GM06990 (cell line): ENCODE measurements around the gene FUT8.
"Not testable (repeated sequence)": the region's sequence is repeated elsewhere in the genome, so short reads cannot be mapped to it uniquely, and the experiment has no call there.

Experiments used
- DNase-seq: peaks from one replicate; pipeline ENCODE4 v3.0.0-alpha.2; 2011; ENCODE audit not compliant: insufficient read length; ENCODE audit errors: extremely low read depth
- H3K27me3 ChIP-seq: replicated peaks from 2 replicates; pipeline ENCODE4 v1.6.0; 2011; ENCODE audit warnings: low read length; ENCODE audit not compliant: control insufficient read depth, insufficient read depth
- H3K36me3 ChIP-seq: 2 replicates; pipeline ENCODE4 v1.5.1; 2011; ENCODE audit warnings: low read length; ENCODE audit not compliant: control insufficient read depth, insufficient read depth
- H3K4me3 ChIP-seq: replicated peaks from 2 replicates; pipeline ENCODE4 v1.5.1; 2011; ENCODE audit warnings: low read depth, mild to moderate bottlenecking, control low read depth, low read length
- CTCF ChIP-seq: IDR thresholded peaks from 2 replicates; pipeline ENCODE4 v1.5.1; 2011; ENCODE audit warnings: low read length, control low read depth, mild to moderate bottlenecking, inconsistent platforms; ENCODE audit not compliant: insufficient read depth, poor library complexity, severe bottlenecking

FUT8 gene

GRCh38 chr14:65664436-65664835 is 251.9 kb downstream of the FUT8 start:
- Histone ChIP-seq H3K36me3 (peaks cover 3% of the 10 kb centered on the region), H3K4me3 (no peak overlapping the region), H3K27me3 (no peaks in the 10 kb centered on the region)
- DNase-seq = no peak
- TF ChIP-seq CTCF = no peak

- no peak for TF ChIP-seq CTCF
- H3K36me3 ChIP-seq = peaks cover 1% of the 10 kb centered on the region; the same call in 1 of the 2 replicates
- DNase-seq = no peak
- no peaks in the 10 kb centered on the region for H3K27me3 ChIP-seq
- H3K4me3 ChIP-seq = no peak overlapping the region
Observed at GRCh38 chr14:65676361-65677014, 264.0 kb downstream of the FUT8 start.

- Histone ChIP-seq H3K27me3 (no peaks in the 10 kb centered on the region), H3K36me3 (no peaks in the 10 kb centered on the region; the same call in 1 of the 2 replicates), H3K4me3 (no peak overlapping the region)
- DNase-seq = no peak
- no peak for TF ChIP-seq CTCF
Observed at GRCh38 chr14:65685572-65685971, 273.0 kb downstream of the FUT8 start.

- TF ChIP-seq CTCF = no peak
- no peaks in the 10 kb centered on the region for H3K27me3 ChIP-seq
Observed at GRCh38 chr14:65686761-65687160, 274.2 kb downstream of the FUT8 start.

GRCh38 chr14:65689070-65689469 is 276.5 kb downstream of the FUT8 start:
- H3K36me3 ChIP-seq = no peaks in the 10 kb centered on the region; the same call in 1 of the 2 replicates
- no peak overlapping the region for H3K4me3 ChIP-seq
- H3K27me3 ChIP-seq = no peaks in the 10 kb centered on the region
- TF ChIP-seq CTCF = no peak
- DNase-seq = no peak

More at GRCh38 chr14:65686761-65687160, 274.2 kb downstream of the FUT8 start:
- Histone ChIP-seq H3K36me3 (no peaks in the 10 kb centered on the region; the same call in 1 of the 2 replicates), H3K4me3 (no peak overlapping the region)
- no peak for DNase-seq

- DNase-seq, H3K36me3 ChIP-seq, H3K27me3 ChIP-seq, H3K4me3 ChIP-seq: not testable (repeated sequence)
Observed at GRCh38 chr14:65692566-65692965, 280.0 kb downstream of the FUT8 start.
